ENCODE results near the gene TMEM238L.

TMEM238L gene

DNA sequence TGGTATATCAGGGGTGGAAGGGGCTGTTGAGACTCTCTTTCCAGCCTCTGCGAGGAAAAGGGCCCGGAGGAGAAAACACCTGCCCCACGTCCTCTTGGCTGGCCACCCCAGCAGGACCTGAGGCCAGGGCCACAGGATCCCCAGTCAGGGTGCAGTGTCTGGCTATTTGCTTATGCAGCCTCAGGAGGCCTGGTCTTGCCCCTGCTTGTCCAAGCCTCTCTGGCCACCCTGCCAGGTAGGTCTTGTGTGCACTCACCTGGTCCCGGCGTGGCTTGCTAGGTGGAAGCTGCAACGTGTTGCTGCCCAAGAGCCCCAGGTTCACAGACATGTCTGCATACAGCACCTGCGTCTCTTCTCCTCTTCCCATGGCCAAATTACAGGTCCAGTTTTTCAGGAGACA, 549 bp downstream of the TMEM238L start:
- no peak for DNase-seq

DNA sequence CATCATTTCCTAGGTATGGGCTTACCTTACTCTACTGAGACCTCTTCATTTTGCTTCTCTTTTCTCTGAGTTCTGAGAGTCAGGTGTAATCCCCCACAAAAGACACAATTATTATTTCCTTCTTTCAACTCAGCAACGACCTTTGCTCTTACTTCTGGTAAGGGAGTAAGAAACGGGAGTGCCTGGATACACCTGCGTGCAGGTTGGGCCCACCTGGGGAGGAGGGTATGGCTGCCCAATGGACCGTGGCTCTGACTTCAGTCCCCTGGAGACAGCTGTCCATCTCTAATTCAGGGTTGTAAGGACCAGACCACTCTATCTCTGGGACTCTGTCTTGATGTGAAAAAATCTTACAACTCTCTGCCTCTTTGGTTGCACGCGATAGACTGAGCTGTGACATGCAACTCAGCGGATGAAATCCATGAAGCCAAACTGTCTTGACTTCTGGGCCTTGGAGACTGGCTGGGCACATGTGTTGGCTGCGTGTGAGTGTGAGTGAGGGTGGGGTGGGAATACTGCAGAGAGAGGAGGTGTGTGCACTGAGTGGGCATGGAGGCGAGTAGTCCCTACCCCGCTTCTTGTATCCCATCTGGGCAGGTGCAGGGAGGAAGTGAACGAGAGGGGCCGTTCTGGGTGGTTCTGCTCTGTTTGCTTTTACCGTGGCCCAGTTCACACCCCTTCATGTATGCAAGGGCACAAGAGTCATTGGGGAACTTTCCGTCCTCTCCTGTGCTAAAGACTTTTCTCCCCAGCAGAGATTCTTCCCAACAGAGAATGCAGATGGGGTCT, 1.2 kb downstream of the TMEM238L start:
- no peak for DNase-seq

DNA sequence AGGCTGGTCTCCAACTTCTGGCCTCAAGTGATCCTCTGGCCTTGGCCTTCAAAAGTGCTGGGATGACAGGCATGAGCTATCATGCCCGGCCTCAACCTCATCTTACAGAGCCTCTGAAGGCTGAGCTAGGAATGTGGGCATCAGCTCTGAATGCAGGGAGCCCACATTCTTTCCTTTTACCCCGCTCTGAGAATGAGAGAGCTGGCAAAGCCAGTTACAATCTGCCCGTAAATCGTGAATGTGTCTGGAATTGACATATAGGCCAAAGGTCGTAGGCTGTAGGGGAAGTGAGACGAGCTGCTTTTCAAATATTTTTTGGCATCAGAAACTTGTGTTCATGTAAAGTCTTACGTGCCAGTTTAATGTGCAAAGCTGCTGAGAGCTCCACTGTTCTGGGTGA, 4.5 kb downstream of the TMEM238L start:
- no peak for DNase-seq

DNA sequence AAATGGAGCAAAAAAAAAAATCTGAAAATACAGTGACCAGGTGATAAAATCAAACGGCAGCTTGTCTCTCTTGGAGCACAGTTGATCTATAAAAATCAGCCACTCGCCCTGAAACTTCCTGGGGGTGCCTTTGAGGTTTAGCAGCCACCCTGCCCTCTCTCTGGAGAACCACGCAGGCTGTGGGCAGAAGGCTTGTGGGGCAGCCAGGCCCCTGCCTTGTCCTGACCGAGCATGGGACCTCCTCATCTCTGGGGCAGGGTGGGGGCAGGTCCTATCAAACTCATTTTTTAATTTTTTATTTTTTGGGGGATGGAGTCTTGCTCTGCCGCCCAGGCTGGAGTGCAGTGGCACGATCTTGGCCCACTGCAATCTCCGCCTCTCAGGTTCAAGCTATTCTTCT, 5.0 kb downstream of the TMEM238L start:
- DNase-seq, result no peak

DNA sequence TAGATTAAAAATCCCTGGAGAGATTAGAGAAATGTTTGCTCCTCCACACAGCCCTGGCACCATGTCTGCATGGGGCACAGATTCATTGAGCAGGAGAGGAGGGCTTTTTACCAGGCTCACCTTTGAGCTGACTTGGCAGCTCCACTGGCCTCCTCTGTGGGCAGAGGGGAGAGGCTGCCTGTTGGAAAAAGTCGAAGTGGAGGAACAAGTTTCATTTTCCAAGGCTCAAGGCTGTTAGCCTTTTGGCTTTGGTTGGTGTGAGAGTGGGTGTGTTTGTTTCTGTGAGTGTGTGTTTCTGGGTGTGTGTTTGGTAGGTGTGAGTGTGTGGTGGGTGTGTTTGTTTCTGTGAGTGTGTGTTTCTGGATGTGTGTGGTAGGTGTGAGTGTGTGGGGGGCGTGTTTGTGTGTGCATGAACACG, 5.6 kb downstream of the TMEM238L start:
- no peak for DNase-seq

DNA sequence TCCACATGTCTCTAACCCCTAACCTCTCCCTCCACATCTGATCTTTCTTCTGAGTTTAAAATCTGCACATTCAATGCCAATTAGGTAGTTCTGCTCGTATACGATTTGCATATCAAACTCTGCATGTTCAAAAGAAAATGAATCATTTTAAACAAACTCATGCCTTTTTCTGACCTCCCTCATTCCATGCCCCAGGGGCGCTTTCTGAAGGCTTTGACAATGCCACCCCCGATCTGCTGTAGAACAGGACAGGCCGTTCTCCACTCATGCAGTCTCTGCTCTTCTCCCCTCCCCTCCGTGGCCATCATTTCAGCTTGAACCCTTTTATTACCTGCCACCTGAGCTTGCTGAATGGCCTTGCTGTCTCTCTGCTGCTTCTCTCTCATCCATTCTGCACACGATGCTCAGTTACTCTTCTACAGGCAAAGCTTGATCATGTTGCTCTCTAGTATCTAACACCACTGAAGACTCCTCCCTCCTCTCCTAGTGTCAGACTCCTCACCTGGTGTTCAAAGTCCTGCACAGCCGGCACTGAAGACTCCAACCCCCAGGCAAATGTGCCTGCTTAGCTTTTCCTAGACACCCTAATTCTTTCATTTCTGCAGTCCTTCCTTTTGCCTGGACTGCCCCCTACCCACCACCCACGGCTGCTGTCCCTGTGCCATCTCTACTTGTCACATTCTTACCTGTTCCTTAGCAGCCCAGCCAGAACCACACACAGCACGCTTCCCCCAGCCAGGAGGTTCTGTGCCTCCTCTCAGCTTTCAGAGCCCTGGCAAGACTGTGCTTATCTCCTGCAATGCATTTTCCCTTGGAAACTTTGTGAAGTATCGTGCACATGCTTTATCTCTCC, 6.2 kb downstream of the TMEM238L start:
- no peak for DNase-seq

DNA sequence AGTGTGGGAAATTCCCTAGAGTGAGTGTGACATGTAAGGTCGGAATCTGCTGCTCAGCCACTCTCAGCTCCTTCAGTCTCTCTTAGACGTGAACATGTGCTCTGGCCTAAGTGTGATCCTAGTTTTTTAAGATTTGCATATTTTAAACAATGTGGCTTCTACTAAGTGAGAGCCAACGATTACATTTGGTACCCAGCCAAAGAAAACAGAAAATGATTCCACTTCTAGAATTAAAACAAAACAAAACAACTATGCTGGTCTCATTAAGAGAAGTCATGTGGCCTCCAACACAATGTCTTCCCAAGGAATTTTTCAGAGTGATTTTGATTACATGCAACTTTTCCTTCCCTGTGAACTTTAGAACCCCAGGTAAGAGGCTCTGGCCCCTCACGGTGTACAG, 10.1 kb downstream of the TMEM238L start:
- DNase-seq, result no peak

DNA sequence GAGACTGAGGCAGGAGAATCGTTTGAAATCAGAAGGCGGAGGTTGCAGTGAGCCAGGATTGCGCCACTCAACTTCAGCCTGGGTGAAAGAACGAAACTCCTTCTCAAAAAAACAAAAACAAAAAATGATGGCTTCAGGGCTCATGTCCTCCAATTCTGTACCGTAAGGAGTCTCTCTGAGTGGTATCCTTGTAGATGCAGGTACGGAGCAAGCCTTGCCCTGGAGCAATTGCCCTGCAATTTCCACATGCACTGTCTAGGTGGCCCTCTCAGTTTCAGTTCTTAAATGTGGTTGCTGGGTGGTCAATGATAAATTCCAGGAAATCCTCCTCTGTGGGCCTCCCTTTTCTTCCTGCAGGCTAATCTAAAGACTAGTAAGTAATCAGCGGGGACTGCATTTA, 10.6 kb downstream of the TMEM238L start:
- DNase-seq, result no peak

DNA sequence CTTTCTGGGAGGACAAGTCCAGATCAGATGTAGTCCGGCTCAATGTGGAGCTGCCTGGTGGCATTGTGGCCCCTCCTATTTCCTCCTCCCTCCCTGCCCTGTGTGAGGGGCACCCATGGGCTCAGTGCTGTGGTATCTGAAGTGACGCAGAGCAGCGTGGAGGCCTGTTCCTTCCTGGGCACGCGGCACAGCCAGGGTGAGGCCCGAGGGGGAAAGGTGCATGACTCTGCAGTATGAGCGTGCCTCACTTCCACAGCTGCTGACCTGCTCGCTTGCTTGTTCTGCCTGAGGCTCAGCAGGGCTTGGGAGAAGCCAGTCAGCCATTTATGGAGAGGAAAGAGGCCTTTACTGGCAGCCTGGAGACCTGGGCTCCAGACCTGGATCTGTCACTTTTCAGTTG, 11.7 kb downstream of the TMEM238L start:
- DNase-seq, result no peak

DNA sequence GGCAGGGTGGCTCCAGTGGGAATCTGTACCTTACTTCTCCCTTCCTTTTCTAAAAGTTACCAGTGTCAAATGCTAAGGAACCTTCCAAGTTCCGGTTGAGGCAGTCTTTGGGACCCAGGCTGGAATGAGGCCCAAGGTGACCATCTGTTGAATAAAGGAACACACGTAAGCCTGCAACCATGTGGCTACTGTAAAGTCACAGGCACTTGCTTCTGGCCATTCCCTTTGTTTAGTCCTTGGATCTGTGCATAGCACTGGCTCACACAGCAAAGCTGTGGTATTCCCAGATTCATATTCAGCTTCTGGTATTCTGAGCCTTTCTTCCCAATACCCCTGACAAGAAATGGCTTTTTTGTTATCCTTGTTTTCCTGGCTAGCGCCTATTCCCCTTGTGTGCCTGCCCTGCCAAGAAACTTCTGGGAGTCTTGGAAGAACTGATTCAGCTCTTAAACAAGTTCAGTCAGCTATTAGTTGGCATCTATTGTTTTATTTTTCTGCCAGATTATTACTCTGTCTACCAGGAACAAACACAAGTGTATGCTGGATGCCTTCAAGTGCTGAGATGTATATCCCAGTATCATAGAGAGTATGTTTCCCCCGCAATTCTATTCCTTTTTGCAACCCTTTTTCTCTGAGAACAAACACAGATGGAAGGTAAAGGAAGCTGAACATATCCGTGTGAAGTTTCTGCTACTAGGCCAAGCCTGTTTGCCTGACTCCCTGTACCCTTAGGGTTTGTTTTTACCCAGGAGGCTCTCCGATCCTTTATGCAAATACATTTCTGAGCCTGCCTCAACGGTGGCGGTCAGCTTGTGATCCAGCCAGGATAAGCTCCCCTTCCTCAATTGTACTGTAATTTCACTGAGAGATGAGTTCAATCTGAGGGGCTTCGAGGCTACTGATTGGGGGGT, 13.2 kb downstream of the TMEM238L start:
- DNase-seq, result no peak

DNA sequence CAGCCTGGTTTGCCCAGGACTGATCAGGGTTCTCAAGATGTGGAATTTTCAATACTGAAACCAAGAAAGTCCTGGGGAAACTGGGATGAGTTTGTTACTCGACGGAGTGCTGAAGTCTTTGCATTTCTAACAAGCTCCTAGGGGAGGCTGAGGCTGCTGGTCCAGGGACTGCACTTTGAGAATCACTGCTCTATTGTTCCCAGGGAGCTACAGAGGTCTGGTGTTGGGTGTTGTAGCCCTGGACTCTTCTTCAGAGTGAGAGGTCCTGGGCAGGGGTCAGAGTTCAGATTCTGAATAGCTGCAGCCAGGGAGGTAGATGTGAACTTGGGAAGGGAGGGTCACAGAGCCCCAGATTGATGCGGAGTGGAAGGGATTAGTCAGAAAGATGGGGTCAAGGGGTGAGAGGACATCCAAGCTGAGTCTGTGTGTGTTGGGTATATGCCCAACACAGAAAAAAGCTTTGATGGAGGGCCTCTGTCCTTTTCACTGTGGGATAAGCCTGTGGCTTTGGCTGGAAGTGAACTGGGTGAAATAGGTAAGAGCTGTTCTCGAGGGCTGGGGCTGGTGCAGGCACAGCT, 14.1 kb downstream of the TMEM238L start:
- no peak for DNase-seq

DNA sequence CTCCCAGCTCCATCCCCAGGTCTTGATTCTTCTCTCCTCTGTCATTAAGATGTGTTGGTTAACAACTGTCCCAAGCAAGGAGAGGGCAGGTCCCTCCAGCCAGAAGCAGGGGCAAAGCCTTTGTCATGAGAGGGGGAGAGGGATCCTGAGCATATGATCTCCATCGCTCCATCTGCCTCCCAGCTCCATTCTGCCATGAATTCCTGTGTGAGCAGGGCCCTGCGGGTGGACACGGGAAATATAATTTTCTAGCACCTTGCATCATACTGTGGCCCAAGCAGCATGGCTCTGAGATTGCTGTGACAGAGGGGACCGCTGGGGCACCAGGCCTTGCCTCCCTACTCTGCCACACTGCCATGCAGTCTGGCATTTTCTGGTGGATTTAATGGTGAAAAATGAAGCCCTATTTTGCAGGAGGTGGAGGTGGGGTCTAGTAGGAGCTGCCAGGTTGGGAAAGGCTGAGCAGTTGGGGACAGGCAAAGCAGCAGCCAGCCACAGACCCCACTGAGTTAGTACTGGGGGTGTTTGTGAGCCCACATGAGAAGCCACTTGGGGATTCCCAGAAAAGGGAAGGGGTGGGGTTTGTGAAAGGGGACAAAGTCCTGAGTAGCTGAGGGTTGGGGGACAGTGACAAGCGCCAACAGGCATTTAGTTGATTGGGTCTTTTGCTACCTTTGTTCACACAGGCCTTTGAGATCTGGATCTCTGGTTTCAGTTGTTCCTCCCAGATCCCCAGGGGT, 16.4 kb downstream of the TMEM238L start:
- no peak for DNase-seq

DNA sequence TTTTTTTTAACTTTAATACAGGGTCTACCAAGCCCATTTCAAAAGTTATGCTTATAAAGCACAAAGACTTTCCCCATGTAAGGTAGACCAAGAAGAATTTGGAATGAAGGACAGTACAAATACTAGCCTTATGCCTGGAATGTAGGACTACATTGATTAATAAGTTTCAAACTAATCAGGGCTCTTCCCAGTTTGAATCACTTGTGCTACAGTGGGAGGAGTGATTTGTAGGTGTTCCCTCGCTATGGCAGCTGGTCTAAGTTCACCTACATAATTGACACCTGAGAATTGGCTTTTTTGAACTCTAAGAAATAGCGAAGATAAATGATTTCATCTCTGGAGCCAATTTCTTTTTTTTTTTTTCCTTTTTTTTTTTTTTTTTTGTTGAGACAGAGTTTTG, 18.6 kb downstream of the TMEM238L start:
- no peak for DNase-seq

DNA sequence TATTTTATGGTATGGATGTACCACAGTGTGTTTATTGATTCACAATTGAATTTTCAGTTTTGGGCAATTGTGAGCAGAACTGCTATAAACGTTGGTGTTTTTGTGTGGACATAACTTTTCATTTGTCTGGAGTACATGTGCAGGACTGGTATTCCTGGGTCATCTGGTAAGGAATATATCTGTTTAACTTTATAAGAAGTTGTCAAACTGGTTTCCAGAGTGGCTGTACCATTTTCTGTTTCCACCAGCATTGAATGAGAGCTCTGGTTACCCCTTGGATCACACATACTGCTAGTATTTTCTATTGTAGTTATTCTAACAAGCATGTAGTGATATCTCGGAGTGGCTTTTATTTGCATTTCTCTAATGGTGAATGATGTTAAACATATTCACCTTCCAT, 24.3 kb downstream of the TMEM238L start:
- DNase-seq, result no peak

DNA sequence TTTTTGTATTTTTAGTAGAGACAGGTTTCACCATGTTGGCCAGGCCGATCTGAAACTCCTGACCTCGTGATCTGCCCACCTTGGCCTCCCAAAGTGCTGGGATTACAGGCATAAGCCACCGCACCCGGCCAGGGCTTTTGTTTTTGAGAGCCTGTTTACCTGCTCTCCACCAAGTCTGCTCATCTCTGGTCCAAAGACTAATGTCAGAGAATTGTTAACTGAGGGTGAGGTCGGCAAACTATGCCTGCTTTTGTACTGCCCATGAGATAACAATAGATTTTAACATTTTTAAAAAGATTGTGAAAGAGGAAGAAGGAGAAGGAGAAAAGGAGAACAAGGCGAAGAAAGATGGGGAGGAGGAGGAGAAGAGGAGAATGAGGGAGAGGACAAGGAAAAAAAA, 26.0 kb downstream of the TMEM238L start:
- DNase-seq, result no peak

DNA sequence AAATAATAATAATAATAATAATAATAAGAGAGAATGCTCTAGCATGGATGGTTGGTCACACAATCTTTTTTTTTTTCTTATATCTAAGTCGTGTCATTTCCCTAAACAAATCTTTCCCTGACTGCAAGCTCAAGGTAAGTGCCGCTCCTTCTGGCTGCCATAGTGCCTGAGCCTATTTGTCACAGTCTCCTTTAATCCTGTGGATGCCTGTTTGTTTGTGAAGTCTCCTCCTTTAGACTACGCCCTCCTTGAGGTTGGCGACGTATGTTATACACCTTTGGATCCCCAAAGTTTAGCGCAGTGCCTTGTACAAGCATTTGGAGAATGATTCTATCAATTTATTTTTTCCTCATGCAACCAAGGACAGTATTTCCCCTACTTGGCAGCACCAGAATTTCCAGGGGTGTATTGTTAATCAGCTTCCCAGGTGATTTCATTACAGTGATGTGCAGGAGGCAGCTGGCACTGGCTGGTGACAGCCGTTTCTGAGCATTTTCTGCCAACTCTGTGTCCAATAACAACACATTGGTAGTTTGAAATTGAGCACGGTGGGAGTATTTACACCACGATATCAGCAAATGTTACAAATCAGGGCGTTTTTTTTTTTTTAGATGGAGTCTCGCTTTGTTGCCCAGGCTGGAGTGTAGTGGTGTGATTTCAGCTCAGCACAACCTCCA, 26.6 kb downstream of the TMEM238L start:
- no peak for DNase-seq

DNA sequence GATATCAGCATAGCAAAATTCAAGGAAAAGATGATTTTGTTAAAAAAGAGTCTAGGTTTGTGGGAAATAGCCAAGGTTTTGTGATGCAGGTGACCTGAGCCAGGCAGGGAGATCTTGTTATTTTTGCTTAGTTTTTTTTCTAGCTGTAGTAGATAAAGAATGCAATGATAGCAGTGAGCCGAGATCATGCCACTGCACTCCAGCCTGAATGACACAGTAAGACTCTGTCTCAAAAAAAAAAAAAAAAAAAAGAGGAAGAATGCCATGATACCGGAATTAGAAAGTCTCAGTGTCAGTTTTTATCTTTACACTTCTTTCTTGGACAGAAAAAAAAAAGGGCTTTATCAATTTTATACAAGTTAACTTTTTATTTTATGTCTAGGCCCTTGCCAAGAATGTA, 27.5 kb downstream of the TMEM238L start:
- no peak for DNase-seq

DNA sequence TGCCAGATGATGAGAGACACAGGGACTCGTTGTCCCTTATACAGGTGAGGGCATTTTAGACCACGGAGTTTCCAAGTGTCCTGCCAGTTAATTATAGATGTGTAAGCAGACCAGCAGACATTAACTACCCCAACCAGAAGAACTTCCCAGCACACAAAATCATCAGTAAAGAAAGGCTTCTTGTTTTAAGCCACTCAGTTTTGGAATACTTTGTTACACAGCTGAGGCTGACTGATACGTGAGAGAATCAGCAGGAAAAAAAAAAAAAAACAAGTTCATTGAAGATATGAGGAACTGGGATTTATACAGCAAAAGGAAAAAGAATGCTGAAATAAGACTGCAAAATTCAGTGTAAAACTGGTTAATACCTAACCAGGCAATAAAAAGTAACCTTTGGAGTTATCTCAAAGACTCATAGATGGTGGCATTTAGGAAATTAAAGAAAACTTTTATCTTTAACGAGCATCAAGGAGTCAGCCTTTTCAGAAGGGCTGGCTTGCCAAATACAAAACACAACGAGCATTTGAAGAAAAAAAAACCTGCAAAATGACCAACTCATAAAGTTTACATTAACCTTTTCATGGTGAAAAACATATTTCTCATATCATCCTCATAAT, 28.1 kb downstream of the TMEM238L start:
- no peak for DNase-seq

DNA sequence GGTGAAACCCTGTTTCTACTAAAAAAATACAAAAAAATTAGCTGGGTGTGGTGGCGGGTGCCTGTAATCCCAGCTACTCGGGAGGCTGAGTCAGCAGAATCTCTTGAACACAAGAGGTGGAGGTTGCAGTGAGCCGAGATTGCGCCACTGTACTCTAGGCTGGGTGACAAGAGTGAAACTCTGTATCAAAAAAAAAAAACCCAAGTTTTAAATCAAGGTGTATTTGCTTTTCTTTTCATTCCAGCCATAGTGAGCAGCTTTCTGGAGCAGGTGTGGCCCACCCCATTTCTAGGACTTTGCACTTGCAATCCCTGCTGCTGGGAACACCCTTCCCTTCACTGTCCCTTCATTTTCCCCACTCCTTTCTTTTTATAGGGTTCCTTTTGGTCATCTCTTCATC, 28.8 kb downstream of the TMEM238L start:
- DNase-seq, result no peak

DNA sequence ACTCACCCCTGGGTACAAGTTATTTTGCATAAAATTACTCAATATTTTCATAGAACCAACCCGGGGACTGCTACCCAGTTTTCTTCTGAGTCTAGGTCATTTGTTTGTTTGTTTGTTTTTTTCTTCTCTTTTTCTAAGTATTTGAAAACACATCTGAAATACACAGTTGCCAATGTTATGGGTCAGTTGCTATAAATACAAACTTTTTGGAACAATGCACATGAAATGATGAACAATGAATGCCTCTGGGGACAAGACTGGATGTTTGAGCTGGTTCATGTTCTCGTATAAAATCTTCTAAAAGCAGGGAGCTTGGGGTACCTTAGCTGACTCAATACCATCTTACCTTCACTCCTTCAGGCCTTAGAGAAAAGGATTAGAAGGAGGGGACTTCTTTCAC, 30.5 kb downstream of the TMEM238L start:
- DNase-seq, result no peak
